Raji (cell line): ENCODE measurements around the gene GPR146.

Source experiments
- POLR2A ChIP-seq: IDR thresholded peaks from 2 replicates; pipeline ENCODE4 v1.6.1; 2011; ENCODE audit warnings: low read depth, low read length, control low read depth; ENCODE audit not compliant: insufficient read depth

The GPR146 gene

GRCh38 chr7:1049006-1049741 lies 4.8 kb downstream of the GPR146 start:
- no peak for TF ChIP-seq POLR2A

- no peak for TF ChIP-seq POLR2A
Observed at GRCh38 chr7:1049801-1050200, 5.5 kb downstream of the GPR146 start.

- no peak for TF ChIP-seq POLR2A
Observed at GRCh38 chr7:1050254-1050906, 6.0 kb downstream of the GPR146 start.

GRCh38 chr7:1050956-1051690 lies 6.8 kb downstream of the GPR146 start:
- TF ChIP-seq POLR2A: no peak

GRCh38 chr7:1052031-1052818 lies 7.9 kb downstream of the GPR146 start:
- no peak for TF ChIP-seq POLR2A

GRCh38 chr7:1053002-1053411 lies 8.7 kb downstream of the GPR146 start:
- TF ChIP-seq POLR2A: no peak

- no peak for TF ChIP-seq POLR2A
Observed at GRCh38 chr7:1053816-1054370, 9.5 kb downstream of the GPR146 start.

GRCh38 chr7:1054438-1054837 lies 10.1 kb downstream of the GPR146 start:
- TF ChIP-seq POLR2A: no peak

- TF ChIP-seq POLR2A: no peak
Observed at GRCh38 chr7:1054861-1055450, 10.6 kb downstream of the GPR146 start.

- no peak for TF ChIP-seq POLR2A
Observed at GRCh38 chr7:1055491-1055955, 11.2 kb downstream of the GPR146 start.

- no peak for TF ChIP-seq POLR2A
Observed at GRCh38 chr7:1055956-1056784, 11.8 kb downstream of the GPR146 start.

GRCh38 chr7:1056785-1057410 lies 12.6 kb downstream of the GPR146 start:
- TF ChIP-seq POLR2A: no peak

GRCh38 chr7:1057416-1058291 lies 13.3 kb downstream of the GPR146 start:
- no peak for TF ChIP-seq POLR2A

- TF ChIP-seq POLR2A: no peak
Observed at GRCh38 chr7:1058311-1058710, 14.0 kb downstream of the GPR146 start.
